PFSK-1 (cell line): Measurements from ENCODE around the gene NAV2.

ENCODE experiments used
- FOXP2 ChIP-seq: optimal IDR thresholded peaks from 2 replicates; pipeline ENCODE3; 2011; ENCODE audit warnings: borderline replicate concordance, control low read depth, inconsistent platforms; ENCODE audit not compliant: insufficient read depth; ENCODE audit errors: extremely low read length, extremely low read depth
- POLR2AphosphoS5 ChIP-seq: IDR thresholded peaks from 2 replicates; pipeline ENCODE4 v1.6.1; 2012; ENCODE audit warnings: low read depth, mild to moderate bottlenecking, control low read depth, low read length, moderate library complexity
- SIN3A ChIP-seq: IDR thresholded peaks from 2 replicates; pipeline ENCODE4 v1.6.1; 2012; ENCODE audit warnings: mild to moderate bottlenecking, low read length, moderate library complexity, borderline replicate concordance; ENCODE audit not compliant: insufficient read depth
- TAF1 ChIP-seq: IDR thresholded peaks from 2 replicates; pipeline ENCODE4 v1.6.1; 2012; ENCODE audit warnings: low read length, control low read depth, borderline replicate concordance; ENCODE audit not compliant: insufficient read depth
- TF ChIP-seq, protein P1 (sequence below), 2 experiments: IDR thresholded peaks; 2 replicates each; pipeline versions ENCODE4 v1.6.1 to v1.8.0; 2011 to 2012; ENCODE audit warnings: low read depth in 2 of 2, low read length in 2 of 2, control low read depth in 1 of 2, inconsistent platforms in 1 of 2, mild to moderate bottlenecking in 1 of 2, moderate library complexity in 1 of 2; ENCODE audit not compliant: insufficient read depth in 1 of 2

NAV2 gene

DNA sequence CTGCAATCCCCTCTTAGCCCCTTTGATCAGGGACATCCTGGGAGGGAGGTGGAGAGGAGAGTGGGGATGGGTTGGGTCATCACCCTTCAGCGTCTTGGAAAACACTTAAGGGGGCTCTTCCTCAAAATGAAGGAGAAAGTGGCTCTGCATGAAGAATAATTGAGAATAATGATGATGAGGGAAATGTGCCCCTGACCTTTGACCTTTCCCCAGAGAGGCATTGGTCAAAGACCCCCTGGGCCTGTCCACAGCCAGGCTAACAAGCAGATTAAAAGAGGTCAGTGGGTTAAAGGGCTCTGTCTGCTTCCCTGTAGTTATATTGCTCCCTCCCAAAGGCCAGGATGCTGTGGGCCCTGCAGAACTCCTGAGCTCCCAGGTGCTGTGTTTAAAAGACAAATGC is 68.7 kb downstream of the NAV2 start:
- TF ChIP-seq SIN3A: no peak
- TF ChIP-seq FOXP2: no peak
- TF ChIP-seq, protein P1, sequence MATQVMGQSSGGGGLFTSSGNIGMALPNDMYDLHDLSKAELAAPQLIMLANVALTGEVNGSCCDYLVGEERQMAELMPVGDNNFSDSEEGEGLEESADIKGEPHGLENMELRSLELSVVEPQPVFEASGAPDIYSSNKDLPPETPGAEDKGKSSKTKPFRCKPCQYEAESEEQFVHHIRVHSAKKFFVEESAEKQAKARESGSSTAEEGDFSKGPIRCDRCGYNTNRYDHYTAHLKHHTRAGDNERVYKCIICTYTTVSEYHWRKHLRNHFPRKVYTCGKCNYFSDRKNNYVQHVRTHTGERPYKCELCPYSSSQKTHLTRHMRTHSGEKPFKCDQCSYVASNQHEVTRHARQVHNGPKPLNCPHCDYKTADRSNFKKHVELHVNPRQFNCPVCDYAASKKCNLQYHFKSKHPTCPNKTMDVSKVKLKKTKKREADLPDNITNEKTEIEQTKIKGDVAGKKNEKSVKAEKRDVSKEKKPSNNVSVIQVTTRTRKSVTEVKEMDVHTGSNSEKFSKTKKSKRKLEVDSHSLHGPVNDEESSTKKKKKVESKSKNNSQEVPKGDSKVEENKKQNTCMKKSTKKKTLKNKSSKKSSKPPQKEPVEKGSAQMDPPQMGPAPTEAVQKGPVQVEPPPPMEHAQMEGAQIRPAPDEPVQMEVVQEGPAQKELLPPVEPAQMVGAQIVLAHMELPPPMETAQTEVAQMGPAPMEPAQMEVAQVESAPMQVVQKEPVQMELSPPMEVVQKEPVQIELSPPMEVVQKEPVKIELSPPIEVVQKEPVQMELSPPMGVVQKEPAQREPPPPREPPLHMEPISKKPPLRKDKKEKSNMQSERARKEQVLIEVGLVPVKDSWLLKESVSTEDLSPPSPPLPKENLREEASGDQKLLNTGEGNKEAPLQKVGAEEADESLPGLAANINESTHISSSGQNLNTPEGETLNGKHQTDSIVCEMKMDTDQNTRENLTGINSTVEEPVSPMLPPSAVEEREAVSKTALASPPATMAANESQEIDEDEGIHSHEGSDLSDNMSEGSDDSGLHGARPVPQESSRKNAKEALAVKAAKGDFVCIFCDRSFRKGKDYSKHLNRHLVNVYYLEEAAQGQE (IDR thresholded peaks at IDR 0.05; ENCODE audit: insufficient read depth in 1 of 2, low read depth in 2 of 2, low read length in 2 of 2): no peak
- no peak for TF ChIP-seq TAF1
- no peak for TF ChIP-seq POLR2AphosphoS5

DNA sequence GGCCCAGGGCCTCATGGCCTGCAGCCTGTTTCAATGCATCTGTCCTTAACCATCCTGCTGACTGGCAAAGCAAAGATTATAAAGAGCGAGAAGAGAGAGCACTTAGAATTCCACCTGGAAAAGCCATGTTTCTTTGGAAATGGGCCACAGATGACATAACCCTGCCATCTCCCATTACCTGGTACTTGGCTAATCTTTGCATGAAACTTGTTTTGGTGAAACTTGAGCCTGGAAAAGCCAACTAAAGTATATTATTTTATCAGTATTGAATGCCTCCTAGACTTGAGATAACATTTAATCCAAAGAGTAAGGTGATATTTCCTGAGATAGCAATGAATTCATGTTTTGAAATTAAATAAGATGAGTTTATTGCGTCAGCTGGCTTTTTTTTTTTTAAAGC is 72.6 kb downstream of the NAV2 start:
- TF ChIP-seq SIN3A: no peak
- TF ChIP-seq POLR2AphosphoS5: no peak
- no peak for TF ChIP-seq FOXP2
- no peak for TF ChIP-seq TAF1
- TF ChIP-seq, protein P1 (IDR thresholded peaks at IDR 0.05; ENCODE audit: insufficient read depth in 1 of 2, low read depth in 2 of 2, low read length in 2 of 2): no peak

DNA sequence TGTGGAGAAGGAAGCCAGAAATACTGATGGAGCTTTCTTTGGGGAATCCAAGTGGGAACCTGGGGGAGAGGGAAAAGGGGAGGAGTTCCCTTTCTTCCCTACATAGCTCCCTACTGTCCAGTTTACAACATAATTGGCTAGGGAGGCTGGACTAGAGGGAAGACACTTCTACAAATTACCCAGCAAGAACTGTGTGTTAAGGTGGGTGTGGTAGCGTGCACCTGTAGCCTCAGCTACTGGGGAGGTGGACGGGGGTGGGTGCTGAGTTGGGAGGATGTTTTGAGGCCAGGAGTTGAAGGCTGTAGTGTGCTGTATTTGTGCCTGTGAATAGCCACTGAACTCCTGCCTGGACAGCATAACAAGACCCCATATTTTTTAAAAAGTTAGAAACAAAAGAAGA is 74.0 kb downstream of the NAV2 start:
- TF ChIP-seq POLR2AphosphoS5 (no peak), SIN3A (no peak)

DNA sequence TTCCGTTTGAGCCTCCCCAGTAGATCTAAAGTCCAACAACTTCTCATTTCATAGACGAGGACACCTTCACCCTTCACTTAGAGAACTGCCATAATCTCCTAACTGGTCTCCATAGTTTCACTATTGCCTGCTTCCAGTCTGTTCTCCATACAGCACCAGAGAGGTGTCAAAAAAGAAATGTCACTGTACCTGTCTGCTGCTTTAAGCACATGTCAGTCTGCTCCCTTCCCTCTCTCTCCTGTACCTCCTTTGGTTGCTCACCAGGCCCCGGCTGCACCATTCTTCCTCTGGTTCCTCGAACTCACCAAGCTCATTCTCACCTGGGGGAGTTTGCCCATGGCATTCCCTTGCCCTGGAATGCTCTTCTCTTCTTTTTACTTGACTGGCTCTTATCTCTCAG is 75.8 kb downstream of the NAV2 start:
- no peak for TF ChIP-seq POLR2AphosphoS5
- TF ChIP-seq SIN3A: no peak
- TF ChIP-seq TAF1: no peak
- no peak for TF ChIP-seq FOXP2
- TF ChIP-seq, protein P1 (IDR thresholded peaks at IDR 0.05; ENCODE audit: insufficient read depth in 1 of 2, low read depth in 2 of 2, low read length in 2 of 2): no peak

DNA sequence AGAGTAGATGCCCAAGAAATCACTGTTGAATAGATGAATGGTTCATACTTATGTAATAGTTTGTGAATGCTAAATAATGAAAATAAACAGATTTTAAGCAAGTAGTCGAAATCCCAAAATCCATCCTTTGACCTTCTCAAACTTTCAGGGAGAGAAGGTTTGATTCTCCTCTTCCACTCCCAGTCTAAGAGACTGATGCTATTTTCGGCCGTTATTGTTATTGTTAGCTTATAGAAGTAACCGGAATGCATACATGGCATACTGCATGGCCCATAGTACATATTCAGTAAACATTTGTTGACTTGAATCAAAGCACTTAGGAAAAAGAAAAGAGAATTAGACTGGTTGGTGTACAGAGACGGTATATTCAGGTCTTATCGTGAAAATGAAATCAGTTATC is 76.6 kb downstream of the NAV2 start:
- TF ChIP-seq POLR2AphosphoS5 (no peak), SIN3A (no peak), FOXP2 (no peak), TAF1 (no peak)
- TF ChIP-seq, protein P1 (IDR thresholded peaks at IDR 0.05; ENCODE audit: insufficient read depth in 1 of 2, low read depth in 2 of 2, low read length in 2 of 2): no peak
